Measurements from ENCODE around the gene BEX2. TPM values are rescaled to one million over a fixed set of nuclear protein-coding genes. Genes with fewer than 3 reads are reported as not detected.

The BEX2 gene
- total RNA-seq, 1 donor, result 41.7 TPM

- DNase-seq (ENCODE audit: low read depth in 2 of 3, low spot score in 2 of 3), result no peak
These were observed 34.7 kb downstream of the BEX2 start for GRCh38 chrX:103275947-103276567.

DNA sequence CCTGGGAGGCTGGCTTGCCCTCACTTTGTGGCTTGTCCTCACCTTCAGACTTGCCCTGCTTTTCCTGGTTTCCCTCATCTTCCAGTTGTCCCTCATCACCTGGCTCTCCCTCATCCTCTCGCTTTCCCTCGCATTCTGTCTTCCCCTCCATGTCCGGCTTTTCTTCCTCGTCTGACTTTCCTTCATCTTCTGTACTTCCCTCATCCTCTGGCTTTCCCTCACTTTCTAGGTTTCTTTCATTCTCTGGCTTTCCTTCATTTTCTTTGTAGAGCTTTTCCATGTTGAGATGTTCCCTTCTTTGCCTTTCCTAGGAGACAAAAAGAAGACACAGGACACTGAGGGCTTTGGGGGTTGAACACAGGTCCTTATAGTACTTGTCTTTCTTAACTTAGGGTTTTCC, 36.5 kb downstream of the BEX2 start:
- DNase-seq (ENCODE audit: low read depth in 2 of 3, low spot score in 2 of 3), result no peak

Small RNAs within 50 kb of the gene (small RNA-seq; reads per million reads assigned to genes)
- not detected for gene Z92846.1

Other genes with a start within 250 kb of the BEX2 start
- gene BEX1, start 246.8 kb downstream of the BEX2 start, total RNA-seq, result 10.0 TPM
- under 0.01 TPM for gene NXF3, start 217.8 kb downstream of the BEX2 start, total RNA-seq
- gene BEX4, start 95.9 kb downstream of the BEX2 start, total RNA-seq, result 19.1 TPM
- gene TCEAL8, start 55.8 kb downstream of the BEX2 start, total RNA-seq, result 22.9 TPM
- gene TCEAL5, start 34.2 kb downstream of the BEX2 start, total RNA-seq, result 0.27 TPM
- gene TCEAL7, start 19.2 kb upstream of the BEX2 start, total RNA-seq, result 0.27 TPM
- 4.0 TPM for gene TCEAL9, start 45.5 kb upstream of the BEX2 start, total RNA-seq
- gene BEX3, start 65.5 kb upstream of the BEX2 start, total RNA-seq, result 61.1 TPM
- gene RAB40A, start 208.5 kb upstream of the BEX2 start, total RNA-seq, result 0.27 TPM